ENCODE results near the gene PGPEP1. TPM values are rescaled to one million over a fixed set of nuclear protein-coding genes. Genes with fewer than 3 reads are reported as not detected.
A peak's percentile ranks its signal among the peaks of the same experiment; 100 is the strongest.

The PGPEP1 gene, protein sequence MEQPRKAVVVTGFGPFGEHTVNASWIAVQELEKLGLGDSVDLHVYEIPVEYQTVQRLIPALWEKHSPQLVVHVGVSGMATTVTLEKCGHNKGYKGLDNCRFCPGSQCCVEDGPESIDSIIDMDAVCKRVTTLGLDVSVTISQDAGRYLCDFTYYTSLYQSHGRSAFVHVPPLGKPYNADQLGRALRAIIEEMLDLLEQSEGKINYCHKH
- 10 to 100 TPM; 22.2 to 27.7 (median 25.7) TPM for polyA plus RNA-seq (ENCODE audit: insufficient read length in 4 of 4)

DNA sequence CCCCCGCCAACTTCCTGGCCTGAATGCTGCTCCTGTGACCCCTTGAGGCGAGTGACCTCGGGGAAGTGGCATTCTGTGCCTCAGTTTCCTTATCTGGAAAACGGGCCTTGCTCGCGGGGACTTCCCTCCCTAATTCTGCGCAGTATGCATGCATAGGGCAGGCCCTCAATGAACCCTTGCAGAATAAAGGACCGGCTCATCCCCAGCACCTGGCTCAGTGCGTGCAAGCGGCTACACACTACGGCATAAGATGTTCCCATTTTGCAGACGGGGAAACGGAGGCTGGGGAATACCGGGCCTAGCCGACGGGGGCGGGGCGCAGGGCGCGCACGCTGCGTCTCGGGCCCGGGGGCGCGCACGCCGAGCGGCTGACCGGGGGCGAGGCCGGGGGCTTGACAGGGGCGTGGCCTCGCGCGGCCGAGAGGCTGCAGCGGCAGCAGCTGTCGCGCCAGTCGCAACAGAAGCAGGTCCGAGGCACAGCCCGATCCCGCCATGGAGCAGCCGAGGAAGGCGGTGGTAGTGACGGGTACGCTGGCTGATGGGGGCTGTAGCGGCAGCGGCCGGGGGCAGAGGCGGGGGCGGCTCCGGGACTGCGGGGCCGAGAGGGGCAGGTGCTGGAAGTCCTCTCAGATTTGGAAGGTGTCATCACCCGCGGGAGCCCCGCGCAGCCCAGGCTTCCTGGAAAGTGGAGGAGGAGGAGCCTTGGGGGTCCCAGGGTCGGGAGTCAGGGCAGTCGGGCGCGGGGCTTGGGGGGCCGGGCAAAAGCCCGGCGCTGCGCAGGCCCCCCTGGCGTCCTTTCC is at the start of gene PGPEP1:
TSS of gene PGPEP1 (plus strand) at position 409 of the 800 bp plus-strand sequence. CDS start at position 493, 84 bp downstream.
- no peak for DNase-seq (ENCODE audit: low read depth in 4 of 4, low spot score in 3 of 4)

DNA sequence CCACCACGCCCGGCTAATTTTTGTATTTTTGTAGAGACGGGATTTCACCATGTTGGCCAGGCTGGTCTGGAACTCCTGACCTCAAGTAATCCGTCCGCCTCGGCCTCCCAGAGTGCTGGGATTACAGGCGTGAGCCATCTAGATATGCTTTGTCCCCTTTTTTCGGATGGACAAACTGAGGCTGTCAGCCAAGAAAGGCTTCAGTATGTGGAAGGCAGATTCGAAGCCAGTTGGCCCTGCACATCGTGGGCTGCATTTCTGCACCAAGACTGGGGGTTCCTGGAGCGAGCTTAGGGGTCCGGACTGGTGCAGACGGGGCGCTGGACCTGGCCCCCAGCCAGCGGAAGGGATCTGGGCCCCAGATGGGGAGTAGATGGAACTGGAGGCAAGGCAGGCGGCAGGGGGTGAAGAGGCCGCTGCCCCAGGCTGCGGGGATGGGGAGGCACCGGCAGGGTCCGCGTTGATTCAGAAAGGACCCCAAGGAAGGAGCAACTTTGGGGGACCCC is 49.3 kb upstream of the PGPEP1 start:
- no peak for DNase-seq (ENCODE audit: low read depth in 4 of 4, low spot score in 3 of 4)

DNA sequence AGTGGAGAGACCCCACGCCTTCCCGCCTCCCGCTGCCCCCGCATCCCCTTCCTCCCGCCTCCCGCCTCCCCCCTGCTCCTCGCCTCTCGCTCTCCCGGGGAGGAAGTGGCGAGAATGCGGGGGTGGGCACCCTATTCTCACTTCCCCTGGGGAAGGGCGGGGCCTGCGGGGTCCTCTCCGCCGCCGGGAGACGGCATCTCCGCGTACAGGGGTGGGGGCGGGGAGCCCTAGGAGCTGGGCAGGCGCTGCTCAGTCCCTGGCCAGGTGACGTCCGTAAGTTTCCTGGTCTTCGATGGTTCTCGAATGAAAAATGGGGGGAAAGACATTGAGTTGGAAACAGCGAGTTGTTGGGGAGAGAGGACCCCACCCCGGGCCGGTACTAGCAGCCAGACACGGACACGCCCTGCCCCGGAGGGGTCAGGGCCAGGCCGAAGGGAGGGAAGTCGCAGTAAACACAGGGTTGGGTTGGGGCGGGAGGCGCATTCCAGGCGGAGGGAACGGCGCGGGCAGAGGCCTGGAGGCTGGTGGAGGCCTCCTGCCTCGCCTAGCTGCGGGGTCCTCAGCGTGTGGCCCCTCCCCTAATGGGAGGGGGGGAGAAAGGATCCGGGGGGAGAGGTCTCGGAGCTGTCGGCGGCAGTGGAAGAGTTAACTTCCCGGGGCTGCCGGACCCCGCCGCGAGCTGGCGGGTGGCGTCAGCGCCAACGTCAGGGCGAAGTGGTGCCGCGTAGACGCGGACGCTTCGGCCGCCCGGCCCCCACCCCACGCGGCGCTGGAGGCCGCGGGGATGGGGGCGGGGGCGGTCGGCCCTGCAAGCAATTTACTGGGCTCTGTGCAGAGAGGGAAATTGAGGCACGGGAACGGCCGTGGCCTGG is 48.6 kb upstream of the PGPEP1 start:
- DNase-seq (ENCODE audit: low read depth in 4 of 4, low spot score in 3 of 4) = no peak

DNA sequence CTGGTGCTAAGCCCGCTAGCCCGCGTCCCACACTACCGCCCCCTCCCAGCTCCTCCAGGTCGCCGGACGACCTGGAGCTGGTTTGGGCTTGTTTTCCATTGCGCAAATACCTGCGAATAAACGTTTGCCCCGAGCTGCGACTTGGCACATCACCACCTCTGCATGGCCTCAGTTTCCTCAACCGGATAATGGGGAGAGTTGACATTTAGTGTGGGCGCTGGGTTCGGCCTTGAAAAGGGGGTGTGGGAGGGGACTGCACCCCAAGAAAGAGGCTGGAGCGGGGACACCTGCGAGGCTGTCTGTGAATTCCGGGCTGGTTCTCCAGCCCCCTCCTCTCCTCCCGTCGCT is 48.0 kb upstream of the PGPEP1 start:
- DNase-seq (ENCODE audit: low read depth in 4 of 4, low spot score in 3 of 4) = no peak

DNA sequence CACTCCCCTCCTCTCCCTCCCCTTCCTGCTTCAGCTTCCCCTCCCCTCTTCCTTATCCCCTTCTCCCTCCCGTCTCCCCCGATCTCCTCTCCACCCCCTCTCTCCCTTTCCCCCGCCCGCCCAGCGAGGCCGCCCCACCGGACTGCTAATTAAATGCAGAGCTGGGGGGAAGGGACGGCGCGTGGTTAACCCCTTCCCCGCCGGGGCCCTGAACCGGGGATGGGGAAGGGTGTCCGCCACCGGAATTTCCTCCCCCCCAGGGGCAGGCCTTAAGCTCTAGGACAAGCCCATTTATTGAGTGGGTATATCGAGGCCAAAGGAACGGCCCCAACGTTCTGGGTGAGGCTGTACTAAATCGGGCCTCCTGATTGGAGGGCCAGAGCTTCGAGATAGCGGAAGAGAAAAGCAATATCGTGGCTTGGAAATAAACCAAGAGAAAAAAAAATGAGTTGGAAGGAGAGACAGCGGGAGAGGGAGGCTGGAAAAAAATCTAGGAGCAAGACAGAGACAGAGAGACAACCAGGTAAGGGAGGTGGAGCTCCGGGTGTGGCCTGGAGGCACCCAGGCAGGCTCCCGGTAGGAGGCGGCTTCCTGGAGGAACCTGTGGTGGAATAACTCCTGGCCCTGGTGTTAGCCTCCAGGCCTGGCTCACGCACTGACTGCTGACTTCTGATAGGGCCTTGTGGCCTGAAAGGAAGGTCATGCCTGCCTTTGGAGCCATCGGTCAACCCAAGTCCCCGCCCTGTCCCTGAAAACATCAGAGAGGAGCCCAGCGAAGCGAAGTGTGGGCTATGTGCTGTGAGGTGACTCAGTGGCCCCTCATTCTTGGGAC is 47.4 kb upstream of the PGPEP1 start:
- no peak for DNase-seq (ENCODE audit: low read depth in 4 of 4, low spot score in 3 of 4)

DNA sequence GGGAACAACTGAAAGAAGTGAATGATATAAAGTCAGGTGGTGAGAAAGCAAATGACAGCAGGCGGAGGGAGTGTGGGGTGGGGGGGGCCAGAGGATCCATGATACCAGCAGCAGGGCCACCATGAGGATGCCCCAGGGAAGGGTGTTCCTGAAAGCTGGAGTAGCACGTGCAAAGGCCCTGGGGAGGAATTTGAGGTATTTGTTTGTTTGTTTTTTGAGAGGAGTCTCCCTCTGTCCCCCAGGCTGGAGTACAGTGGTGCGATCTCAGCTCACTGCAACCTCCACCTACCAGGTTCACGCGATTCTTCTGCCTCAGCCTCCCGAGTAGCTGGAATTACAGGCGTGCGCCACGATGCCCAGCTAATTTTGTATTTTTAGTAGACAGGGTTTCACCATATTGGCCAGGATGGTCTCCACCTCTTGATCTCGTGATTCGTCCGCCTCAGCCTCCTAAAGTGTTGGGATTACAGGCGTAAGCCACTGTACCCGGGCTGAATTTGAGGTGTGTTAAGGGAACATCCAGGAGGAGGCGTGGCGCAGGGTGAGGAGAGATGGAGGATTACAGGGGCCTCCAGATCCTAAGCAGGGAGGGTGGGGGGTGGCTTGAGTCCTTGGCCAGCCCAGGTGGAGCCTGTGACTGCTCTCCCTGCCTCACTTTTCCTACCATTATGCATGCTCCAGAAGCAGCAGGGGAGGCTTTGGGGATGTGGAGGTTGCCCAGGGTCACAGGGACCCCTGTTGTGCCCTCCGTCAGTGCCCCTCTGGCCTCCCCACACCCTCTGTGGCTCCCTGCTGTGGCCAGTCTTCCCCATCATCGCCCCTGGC is 46.5 kb upstream of the PGPEP1 start:
- DNase-seq (ENCODE audit: low read depth in 4 of 4, low spot score in 3 of 4) = no peak

DNA sequence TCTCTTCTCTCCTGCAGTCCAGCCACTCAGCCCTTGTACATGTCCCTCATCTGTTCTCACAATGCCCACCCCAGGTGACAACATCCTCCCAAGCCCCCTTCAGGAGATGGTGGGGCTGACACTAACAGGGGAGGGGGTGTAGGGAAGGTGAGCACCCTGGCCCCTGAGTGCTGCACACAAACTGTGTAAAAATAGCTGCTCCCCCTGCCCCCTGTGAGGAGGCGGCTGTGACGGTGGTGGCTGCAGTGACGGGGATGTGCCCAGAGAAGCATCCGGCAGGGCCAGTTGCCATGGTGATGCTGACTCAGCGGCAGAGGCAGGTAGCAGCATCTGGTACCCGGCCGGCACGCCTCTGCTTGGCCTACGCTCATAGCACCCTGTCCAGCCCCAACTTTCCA is 45.9 kb upstream of the PGPEP1 start:
- DNase-seq (ENCODE audit: low read depth in 4 of 4, low spot score in 3 of 4) = no peak

DNA sequence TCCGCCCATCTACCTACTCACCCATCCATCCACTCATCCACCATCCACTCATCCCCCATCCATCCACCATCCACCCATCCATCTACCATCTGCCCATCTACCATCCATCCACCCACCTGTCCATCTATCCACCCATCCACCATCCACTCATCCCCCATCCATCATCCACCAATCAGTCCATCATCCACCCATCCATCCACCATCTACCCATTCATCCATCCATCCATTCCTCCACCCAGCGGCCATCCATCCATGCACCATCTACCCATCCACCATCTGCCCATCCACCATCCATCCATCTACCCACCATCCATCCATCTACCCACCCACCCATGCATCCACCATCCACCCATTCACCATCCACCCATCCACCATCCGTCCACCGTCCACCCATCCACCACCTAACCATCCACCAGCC is 45.4 kb upstream of the PGPEP1 start:
- no peak for DNase-seq (ENCODE audit: low read depth in 4 of 4, low spot score in 3 of 4)

DNA sequence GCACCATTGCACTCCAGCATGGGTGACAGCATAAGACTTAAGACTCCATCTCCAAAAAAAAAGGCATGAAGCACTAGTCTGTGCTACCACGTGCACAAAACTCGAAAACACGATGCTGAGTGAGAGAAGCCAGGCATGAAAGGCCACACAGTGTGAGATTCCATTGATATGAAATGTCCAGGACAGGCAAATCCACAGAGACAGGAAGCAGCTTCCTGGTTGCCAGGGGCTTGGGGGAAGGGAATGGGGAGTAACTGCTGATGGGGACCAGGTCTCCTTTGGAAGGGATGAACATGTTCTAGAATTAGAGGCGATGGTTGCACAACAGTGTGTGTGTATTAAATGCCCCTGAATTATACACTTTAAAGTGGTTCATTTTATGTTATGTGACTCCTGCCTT is 43.1 kb upstream of the PGPEP1 start:
- DNase-seq (ENCODE audit: low read depth in 4 of 4, low spot score in 3 of 4) = no peak

DNA sequence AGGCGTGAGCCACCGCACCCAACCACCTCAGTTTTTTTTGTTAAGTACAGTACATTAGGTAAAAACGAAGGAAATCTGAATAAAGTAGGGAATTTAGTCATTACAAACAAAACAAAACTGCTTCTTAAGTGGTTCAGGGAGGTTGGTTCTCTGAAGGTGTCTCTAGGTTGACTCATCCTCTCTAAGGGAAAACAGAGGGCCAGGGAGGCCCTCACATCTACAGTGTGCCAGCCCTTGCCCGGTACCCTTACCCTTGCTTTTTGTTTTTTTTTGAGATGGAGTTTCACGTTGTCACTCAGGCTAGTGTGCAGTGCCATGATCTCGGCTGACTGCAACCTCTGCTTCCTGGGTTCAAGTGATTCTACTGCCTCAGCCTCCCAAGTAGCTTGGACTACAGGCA is 41.8 kb upstream of the PGPEP1 start:
- no peak for DNase-seq (ENCODE audit: low read depth in 4 of 4, low spot score in 3 of 4)

DNA sequence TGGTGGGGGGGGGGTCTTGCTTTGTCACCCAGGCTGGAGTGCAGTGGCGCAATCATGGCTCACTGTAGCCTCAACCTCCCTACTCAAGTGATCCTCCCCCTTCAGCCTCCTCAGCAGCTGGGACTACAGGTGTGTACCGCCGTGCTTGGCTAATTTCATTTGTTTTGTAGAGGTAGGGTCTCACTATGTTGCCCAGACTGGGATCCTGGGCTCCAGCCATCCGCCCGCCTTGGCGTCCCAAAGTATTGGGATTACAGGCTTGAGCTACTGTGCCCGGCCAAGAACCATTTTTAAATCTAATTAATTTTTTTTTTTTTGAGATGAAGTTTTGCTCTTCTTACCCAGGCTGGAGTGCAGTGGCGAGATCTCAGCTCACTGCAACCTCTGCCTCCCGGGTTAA is 40.7 kb upstream of the PGPEP1 start:
- DNase-seq (ENCODE audit: low read depth in 4 of 4, low spot score in 3 of 4) = no peak

DNA sequence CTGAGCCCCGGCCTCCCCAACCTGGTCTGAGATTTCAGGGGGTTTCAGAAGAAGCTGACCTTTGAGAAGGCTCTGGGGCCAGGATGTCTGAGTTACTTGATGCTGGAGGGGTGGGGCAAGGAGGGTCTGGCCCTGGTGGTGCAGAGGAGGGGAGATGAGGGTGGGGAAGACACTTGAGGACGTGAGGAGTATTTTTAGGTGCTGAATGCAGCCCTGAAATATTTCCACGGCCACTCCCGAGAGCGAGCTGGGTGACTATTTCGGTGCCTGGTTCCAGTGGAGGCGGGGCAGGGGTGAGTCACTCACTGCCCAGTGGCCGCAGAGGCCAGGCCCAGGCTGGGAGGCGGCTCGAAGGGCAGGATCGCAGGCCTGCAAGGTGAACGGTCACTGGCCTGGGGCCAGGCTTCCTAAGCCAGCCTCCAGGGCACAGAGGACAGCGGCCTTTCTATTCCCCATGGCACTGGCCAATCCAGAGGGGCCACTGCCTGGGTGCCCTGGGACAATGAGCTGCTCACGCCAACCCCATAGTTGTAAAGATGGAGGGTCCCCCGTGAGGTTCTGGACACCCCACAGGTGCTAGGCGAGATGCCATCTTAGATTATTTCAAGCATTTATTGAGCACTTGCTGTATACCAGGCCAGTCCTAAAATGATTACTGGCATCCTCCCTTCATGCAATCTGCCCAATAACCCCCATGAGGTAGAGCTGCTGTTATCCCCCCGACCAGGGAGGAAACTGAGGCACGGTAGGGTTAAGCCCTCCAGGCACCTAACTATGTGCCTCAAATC is 39.3 kb upstream of the PGPEP1 start:
- DNase-seq (ENCODE audit: low read depth in 4 of 4, low spot score in 3 of 4) = no peak

DNA sequence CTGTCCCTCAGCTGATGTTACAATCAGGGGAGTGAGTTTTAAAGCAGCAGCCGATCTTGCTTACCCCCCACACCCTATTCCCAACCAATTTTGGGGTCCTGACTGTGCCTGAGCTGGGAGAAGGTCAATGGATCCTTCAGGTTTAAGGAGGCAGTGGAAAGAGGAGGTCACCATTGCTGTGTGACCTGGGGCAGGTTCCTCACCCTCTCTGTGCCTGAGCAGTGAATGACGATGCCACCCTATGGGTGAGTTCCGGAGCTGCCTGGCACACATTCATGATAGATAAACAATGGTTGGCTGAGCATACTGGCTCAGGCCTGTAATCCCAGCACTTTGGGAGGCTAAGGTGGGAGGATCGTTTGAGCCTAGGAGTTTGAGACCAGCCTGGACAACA is 38.7 kb upstream of the PGPEP1 start:
- DNase-seq (ENCODE audit: low read depth in 4 of 4, low spot score in 3 of 4) = no peak

DNA sequence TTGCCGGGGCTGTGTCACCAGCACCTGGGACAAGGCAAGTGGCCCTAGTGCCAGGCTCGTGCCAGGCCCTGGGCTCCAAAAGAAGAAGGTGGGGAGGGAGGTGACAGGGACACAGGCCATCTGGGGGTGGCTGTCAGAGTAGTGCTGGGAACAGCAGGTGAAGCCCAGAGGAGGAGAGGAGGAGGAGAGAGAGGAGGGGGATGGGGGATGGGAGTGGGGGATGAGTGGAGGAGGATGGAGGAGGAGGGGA is 36.3 kb upstream of the PGPEP1 start:
- DNase-seq (ENCODE audit: low read depth in 4 of 4, low spot score in 3 of 4) = peak in 1 of 4 donors; percentile 40

DNA sequence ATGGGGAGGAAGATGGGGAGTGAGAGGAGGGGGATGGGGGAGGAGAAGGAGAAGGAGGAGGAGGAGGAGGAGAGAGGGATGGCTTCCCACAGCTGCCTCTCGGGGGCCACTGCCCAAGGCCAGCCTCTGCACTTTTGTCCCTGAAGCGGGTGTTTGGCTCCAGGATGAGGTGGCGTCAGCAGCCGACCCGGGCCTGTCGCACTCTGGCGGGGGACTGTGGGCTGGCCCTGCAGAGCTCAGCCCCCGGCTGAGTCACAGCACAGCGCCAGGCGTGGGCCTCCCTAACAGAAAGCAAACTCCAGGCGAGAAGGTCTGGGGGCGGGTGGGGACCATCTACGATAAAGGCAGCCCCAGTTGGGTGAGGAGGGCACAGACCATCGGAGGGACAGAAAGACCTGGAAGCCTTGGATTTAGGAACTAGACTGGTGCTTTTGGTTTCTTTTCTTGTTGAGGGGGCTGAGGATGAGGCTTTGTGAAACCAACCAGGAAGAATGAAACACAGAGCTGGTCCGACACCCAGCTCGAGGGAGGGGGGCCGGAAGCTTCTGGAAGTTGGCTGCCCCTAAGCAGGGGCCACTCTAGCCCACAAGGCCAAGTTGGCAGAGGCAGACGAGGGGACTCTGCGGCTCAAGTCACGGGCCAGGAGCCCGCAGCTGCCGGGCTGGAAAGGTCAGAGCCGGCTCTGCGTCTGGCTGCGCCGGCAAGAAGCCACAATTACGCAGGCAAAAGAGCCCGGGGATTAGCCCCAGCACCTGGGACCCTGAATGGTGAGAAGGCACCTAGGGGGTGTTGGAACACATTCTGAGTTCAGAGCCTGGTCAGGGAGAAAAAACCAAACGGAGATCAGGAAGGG is 35.7 kb upstream of the PGPEP1 start:
- DNase-seq (ENCODE audit: low read depth in 4 of 4, low spot score in 3 of 4) = peak in 2 of 4 donors; percentile 64 to 67

DNA sequence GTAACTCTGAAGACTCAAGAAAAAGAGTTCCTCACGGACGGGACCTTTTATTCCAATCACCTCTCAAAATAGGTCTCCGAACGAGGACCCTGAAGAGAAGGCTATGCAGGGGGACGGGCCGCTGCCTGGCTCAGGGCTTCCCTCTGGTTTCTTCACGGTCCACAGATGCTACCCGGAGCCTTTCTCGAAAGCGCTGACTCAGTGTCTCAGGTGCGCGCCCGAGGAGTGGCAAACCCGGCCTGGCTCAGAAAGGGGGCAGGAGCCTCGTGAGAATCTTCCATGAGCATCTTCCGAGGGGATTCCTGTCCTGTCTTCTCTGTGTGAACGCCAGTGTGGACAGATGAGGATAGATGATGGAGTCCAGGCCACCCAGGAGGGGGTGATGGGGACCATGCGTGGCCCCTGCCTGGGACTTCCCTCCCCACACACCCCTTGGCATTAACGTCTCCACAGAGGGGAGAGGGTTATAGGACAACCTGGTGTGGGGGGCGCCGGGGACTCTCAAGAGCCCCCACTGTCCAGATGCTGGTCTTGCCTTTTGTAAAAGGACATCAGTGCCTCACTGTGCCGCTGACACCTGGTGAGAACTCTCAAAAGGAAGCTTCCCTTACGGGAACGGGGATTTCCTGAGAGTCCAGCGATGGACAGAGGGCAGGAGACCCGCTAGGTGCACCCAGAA is 34.0 kb upstream of the PGPEP1 start:
- no peak for DNase-seq (ENCODE audit: low read depth in 4 of 4, low spot score in 3 of 4)

DNA sequence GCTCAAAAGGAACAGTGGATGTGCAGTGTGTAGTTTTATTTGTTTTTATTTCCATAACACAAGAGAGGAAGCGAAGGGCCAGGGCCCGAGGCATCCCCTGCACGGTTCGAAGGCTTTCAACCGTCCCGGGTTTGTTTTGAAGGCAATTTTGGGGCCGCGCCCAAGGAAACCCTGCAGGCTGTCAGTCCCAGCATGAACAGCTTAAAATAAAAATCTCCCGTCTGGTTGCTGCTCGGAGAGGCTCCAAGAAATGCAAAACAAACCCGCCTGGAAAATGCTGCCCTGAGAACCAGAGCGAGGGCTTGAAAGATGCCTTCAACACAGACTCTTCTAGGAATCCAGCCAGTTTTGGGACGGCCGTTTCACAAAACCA is 33.5 kb upstream of the PGPEP1 start:
- no peak for DNase-seq (ENCODE audit: low read depth in 4 of 4, low spot score in 3 of 4)

Data from right renal pelvis (tissue), 4 donors.